KBM-7 (cell line): ENCODE results near the gene PMS1.
A peak's percentile ranks its signal among the peaks of the same experiment; 100 is the strongest.
"Not testable (repeated sequence)": the region's sequence is repeated elsewhere in the genome, so short reads cannot be mapped to it uniquely, and the experiment has no call there.

Experiments
- DNase-seq: peaks from one replicate; pipeline ENCODE4 v3.0.0-alpha.2; 2015
- in situ Hi-C: fragments of 300-500 bp; cut with MboI; formaldehyde crosslinking; loops from 2 replicates; pipeline ENCODE4 v1.14.3; 2020; ENCODE audit warnings: low sequenced_read_pairs, low pct_unique_long_range_greater_than_20kb, mixed read lengths

Gene PMS1

GRCh38 chr2:189854187-189854586 is 69.9 kb downstream of the PMS1 start:
- DNase-seq: no peak
- in situ Hi-C loops: no loop called here

DNA sequence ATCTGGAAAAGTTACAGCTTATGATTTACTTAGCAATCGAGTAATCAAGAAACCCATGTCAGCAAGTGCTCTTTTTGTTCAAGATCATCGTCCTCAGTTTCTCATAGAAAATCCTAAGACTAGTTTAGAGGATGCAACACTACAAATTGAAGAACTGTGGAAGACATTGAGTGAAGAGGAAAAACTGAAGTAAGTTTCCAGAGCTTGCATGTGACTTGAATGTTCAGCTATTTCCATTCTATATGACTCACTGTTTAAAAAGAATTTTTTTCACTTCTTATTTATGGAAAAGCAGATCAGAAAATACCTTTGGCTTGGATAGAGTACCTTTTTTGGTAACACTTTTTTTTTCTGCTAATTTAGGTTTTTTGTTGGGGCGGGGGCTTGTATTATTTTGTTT is 70.7 kb downstream of the PMS1 start:
- no peak for DNase-seq
- in situ Hi-C loops: no loop called here

DNA sequence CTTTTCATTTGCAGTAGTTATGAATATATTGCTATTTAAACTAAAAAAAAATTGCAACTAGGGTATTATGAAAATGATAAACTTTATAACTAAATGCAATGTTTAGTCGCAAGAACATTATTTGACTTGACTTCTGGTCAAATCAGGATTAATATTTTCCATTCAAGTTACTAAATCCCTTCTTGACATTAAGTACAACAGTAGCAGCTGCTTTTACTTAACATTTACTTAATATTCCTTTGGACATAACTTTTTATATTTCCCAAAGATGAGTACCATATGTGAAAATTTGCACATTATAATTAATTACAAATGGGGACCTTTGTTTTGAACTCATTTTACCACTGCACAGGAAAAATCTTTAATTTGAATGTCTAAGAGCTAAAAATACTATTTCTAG is 74.0 kb downstream of the PMS1 start:
- DNase-seq: no peak
- in situ Hi-C loops: no loop called here

- in situ Hi-C loops: no loop called here
- no peak for DNase-seq
These were observed 75.9 kb downstream of the PMS1 start for GRCh38 chr2:189860161-189860560.

GRCh38 chr2:189862751-189863150 is 78.5 kb downstream of the PMS1 start:
- DNase-seq: no peak
- in situ Hi-C loops: no loop called here

GRCh38 chr2:189865826-189866225 is 81.6 kb downstream of the PMS1 start:
- in situ Hi-C loops: no loop called here
- DNase-seq: no peak

- in situ Hi-C loops: no loop called here
These were observed 82.0 kb downstream of the PMS1 start for GRCh38 chr2:189866296-189866695.

GRCh38 chr2:189868896-189869295 is 84.6 kb downstream of the PMS1 start:
- in situ Hi-C loops: no loop called here
- DNase-seq: no peak

More at GRCh38 chr2:189866296-189866695, 82.0 kb downstream of the PMS1 start:
- no peak for DNase-seq

DNA sequence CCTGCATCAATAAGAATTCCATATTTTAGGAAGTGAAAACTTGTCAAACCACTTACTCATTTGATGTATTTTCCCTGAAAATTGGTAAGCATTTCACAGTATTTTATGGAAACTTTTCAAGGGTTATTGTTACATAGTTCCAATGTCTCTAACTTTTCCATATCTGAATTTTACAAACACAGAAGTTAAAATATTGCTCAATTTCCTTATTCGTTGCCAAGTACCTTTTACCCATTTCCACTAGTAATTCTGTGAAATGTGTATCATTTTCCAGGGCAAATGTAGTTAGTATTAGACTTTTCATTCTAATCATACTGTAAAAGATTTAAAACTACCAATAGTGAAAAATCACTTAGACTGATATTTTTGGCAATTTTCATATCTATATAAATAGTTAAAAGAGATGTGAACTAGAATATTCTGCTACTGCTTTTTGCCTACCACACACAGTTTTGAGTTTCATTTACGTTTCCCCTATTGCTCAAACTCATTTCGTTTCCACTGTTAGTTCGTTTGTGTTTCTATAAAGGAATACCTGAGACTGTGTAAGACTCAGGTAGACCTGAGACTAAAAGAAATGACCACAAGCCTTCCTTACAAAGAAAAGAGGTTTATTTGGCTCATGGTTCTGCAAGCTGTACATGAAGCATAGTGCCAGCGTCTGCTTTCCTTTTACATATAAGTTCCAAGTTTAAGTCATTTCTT is 86.3 kb downstream of the PMS1 start:
- DNase-seq: no peak
- in situ Hi-C loops: no loop called here

GRCh38 chr2:189873696-189874095 is 89.4 kb downstream of the PMS1 start:
- in situ Hi-C loops: no loop called here
- no peak for DNase-seq

DNA sequence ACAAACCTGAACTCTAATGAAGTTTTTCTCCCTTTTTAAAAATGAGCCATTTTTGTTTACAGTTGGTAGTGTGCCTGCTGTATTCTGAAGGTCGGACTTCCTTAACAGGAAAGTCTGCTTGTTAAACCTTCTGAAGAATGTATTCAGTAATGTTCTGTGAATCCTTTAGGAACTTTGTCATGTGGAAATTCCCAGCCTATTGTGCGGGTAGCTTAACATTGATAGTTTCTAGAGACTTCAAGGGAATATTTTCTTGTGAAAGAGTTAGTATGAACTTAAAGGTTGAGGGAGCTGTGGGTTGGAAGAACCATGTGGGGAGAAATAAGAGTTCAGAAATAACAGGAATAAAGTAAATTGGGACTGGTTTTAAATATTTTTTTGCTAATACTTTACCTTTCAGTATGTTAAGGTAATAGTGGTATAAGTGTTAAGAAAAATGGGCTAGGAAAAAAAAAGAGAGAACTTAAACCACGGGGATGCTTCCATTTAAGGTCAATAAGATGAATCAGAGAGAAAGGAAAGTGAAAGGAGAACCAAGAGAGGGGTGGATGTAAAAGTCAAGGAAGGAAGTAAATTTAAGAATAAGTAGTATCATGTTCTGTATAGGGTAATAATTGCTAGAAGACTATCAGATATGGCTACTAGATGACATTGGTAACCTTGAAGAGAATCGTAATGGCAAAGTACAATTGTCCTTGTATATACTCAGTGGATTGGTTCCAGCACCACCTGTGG is 90.5 kb downstream of the PMS1 start:
- no peak for DNase-seq
- in situ Hi-C loops: no loop called here

DNA sequence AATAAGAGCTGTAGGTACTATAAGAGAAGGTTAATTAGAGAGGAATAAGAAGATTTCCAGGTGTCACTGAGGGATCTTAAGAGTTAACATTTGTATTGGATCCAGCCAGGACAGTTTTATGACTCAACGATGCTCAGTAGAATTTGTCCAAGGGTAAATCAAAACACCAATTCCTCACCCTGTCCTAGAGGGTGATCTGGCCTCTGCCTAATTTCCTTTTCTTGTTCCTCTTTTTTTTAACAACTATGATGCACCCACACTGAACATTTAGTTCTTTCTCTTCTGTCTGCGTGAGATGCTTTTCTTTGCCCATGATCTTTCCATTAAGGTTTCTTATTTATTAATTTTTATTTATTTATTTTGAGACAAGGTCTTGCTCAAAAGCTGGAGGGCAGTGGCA is 92.0 kb downstream of the PMS1 start:
- in situ Hi-C loops: no loop called here
- peak; percentile 34 for DNase-seq

DNA sequence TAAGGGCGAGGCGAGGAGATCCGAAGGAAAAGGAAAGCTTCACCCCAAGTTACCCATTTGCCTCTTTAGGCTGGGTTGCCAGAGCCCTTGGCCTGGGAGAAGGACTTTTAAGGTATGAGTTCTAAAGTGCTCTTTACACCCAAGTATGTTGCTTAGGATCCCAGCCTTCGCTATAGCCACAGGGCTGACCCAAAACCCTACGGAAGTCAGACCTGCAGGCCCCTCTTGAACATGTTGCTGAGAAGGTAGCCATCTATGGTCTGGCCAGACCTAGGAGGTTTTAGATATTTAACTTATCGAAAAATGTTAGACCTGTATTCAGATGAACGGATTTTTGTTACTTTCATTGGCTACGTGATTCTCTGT is 95.4 kb downstream of the PMS1 start:
- in situ Hi-C loops: no loop called here
- DNase-seq: no peak

DNA sequence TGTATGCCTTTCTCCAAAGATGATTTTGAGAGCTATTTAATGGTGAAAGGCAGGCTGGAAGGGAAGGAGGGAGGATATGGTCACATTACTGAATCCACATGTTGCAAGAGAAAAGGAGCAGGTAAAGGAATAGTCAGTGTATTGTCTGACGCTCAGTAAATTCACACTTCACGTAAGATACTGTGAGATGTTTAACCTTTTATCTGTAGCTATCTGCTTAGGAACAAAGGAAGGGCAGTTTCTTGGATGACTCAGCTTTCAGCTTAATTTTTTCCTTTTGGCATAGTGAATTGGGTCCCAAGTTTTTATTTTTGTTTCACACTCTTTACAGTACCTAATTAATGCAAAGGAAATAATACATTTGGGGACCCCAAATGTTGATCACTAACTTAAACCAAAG is 96.2 kb downstream of the PMS1 start:
- in situ Hi-C loops: no loop called here
- no peak for DNase-seq

GRCh38 chr2:189880832-189881492 is 96.7 kb downstream of the PMS1 start:
- no peak for DNase-seq
- in situ Hi-C loops: no loop called here

- no peak for DNase-seq
- in situ Hi-C loops: no loop called here
These were observed 101.1 kb downstream of the PMS1 start for GRCh38 chr2:189885368-189885767.

DNA sequence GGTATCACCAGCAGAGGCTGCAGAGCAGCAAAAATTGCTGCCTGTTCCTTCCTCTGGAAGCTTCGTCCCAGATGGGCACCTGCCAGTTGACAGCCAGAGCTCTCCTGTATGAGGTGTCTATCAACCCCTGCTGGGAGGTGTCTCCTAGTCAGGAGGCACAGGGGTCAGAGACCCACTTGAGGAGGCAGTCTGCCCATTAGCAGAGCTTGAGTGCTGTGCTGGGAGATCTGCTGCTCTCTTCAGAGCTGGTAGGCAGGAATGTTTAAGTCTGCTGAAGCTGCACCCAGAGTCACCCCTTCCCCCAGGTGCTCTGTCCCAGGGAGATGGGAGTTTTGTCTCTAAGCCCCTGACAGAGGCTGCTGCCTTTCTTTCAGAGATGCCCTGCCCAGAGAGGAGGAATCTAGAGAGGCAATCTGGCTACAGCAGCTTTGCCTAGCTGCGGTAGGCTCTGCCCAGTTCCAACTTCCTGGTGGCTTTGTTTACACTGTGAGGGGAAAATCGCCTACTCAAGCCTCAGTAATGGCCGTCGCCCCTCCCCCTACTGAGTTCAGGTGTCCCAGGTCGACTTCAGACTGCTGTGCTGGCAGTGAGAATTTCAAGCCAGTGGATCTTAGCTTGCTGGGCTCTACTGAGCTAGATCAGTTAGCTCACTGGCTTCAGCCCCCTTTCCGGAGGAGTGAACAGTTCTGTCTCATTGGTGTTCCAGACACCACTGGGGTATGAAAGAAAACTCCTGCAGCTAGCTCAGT is 108.5 kb downstream of the PMS1 start:
- DNase-seq, in situ Hi-C loops: not testable (repeated sequence)

DNA sequence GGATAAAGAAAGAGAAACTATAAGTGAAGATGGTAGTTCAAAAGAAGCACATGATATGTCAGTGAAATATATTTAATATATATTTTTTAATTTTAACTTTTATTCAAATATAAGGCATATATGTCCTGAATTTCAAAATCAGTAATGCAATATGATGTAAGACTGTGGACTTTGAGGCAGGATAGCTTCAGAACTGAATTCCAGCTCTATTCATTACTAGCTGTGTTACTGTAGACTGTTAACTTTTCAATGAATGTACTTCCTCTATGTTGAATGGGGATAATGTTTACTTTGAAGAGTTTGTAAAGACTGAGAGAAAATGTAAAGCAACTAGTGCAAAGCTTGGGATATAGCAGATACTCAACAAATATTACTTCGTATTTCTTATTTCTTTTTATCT is 112.6 kb downstream of the PMS1 start:
- in situ Hi-C loops: no loop called here
- no peak for DNase-seq

DNA sequence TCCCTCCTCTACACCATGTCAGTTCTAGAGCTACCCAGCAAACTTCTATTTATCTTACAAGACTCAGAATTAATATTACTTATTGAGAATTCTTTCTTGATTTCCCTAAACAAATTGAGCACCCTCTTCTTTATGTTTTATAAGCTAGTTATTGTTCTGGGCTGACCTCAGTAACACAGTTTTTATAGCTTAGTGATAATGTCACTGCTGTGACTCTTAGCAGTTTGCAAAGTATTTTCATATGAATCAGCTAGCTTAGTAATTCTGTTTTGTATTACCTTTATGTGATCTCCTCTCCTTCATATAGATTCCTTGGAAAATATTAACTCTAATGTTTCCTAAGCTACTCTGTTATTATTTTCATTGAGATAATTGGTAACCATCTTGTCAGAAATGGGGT is 114.9 kb downstream of the PMS1 start:
- no peak for DNase-seq
- in situ Hi-C loops: no loop called here

- in situ Hi-C loops: no loop called here
- DNase-seq: no peak
These were observed 116.5 kb downstream of the PMS1 start for GRCh38 chr2:189900726-189901125.
